OCI-LY7 (cell line): ENCODE results near the gene SPSB1. TPM values are rescaled to one million over a fixed set of nuclear protein-coding genes. Genes with fewer than 3 reads are reported as not detected.

Experiments
- BruUV-seq: library from RNA; stranded (reverse); fragments of 400-500 nt; replicated peaks from 2 replicates; lab custom pipeline; 2021; lab: Mats Ljungman, UMichigan
- CTCF ChIA-PET: fragments of 300-600 bp; sonication (Branson Sonifier 250); formaldehyde crosslinking; loops from one replicate; lab custom pipeline; 2022; ENCODE audit warnings: antibody characterized with exemption; ENCODE audit not compliant: unreplicated experiment; lab: Charles Lee
- POLR2A ChIA-PET: fragments of 300-600 bp; sonication (Branson Sonifier 250); formaldehyde crosslinking; loops from one replicate; lab custom pipeline; 2022; ENCODE audit warnings: antibody characterized with exemption; lab: Charles Lee
- DNase-seq: peaks from one replicate; pipeline ENCODE4 v3.0.0-alpha.2; 2015; ENCODE audit warnings: low spot score
- H2AFZ ChIP-seq: fragments of 200-600 bp; sonication (generic), shearing (Covaris generic); 2 replicates; pipeline ENCODE4 v1.6.1; 2014; ENCODE audit warnings: mild to moderate bottlenecking, antibody characterized with exemption, low read length, moderate library complexity
- H3K27ac ChIP-seq: fragments of 200-600 bp; sonication (generic); 2 replicates; pipeline ENCODE4 v1.5.1; 2014; ENCODE audit warnings: mixed run types, low read depth, mild to moderate bottlenecking, moderate library complexity, low read length, inconsistent platforms; ENCODE audit not compliant: poor library complexity, severe bottlenecking
- H3K36me3 ChIP-seq: fragments of 200-600 bp; sonication (generic); 2 replicates; pipeline ENCODE4 v1.6.1; 2014; ENCODE audit warnings: mild to moderate bottlenecking, antibody characterized with exemption, low read length, moderate library complexity, mixed read lengths; ENCODE audit not compliant: insufficient read depth
- H3K4me1 ChIP-seq: fragments of 200-600 bp; sonication (generic); 2 replicates; pipeline ENCODE4 v1.5.1; 2014; ENCODE audit warnings: mild to moderate bottlenecking, low read length; ENCODE audit not compliant: insufficient read depth, poor library complexity, severe bottlenecking
- H3K4me2 ChIP-seq: fragments of 200-600 bp; sonication (generic); 2 replicates; pipeline ENCODE4 v1.6.1; 2014; ENCODE audit warnings: mild to moderate bottlenecking, low read length
- H3K4me3 ChIP-seq: fragments of 200-600 bp; sonication (generic); 2 replicates; pipeline ENCODE4 v1.5.1; 2014; ENCODE audit warnings: mild to moderate bottlenecking, low read depth, low read length; ENCODE audit not compliant: poor library complexity, severe bottlenecking
- H3K79me2 ChIP-seq: fragments of 200-600 bp; sonication (generic); 2 replicates; pipeline ENCODE4 v1.6.1; 2016; ENCODE audit warnings: low read depth, mild to moderate bottlenecking, low read length, moderate library complexity, mixed read lengths; ENCODE audit not compliant: insufficient read depth
- H3K9me2 ChIP-seq: fragments of 200-600 bp; sonication (generic); 2 replicates; pipeline ENCODE4 v1.6.1; 2016; ENCODE audit warnings: mild to moderate bottlenecking, low read length, mixed read lengths; ENCODE audit not compliant: insufficient read depth
- H3K9me3 ChIP-seq: fragments of 200-600 bp; sonication (generic); 2 replicates; pipeline ENCODE4 v1.6.1; 2014; ENCODE audit warnings: mild to moderate bottlenecking, mixed run types, low read length, mixed read lengths
- H4K20me1 ChIP-seq: fragments of 200-600 bp; sonication (generic); 2 replicates; pipeline ENCODE4 v1.6.1; 2014; ENCODE audit warnings: mild to moderate bottlenecking, antibody characterized with exemption, low read length, moderate library complexity, mixed read lengths; ENCODE audit not compliant: insufficient read depth
- EZH2phosphoT487 ChIP-seq: fragments of 200-600 bp; sonication (generic); IDR thresholded peaks from 2 replicates; pipeline ENCODE4 v1.6.1; 2018; ENCODE audit warnings: low read depth, borderline replicate concordance, mild to moderate bottlenecking, mixed run types, antibody characterized with exemption, low read length, moderate library complexity, mixed read lengths
- intact Hi-C: fragments of 100-400 bp; cut with micrococcal nuclease; formaldehyde crosslinking; loops from one replicate; pipeline ENCODE4 v1.10.0; 2022; ENCODE audit not compliant: unreplicated experiment
- total RNA-seq, 2 experiments: library from RNA; depleted of rRNA in 1 of 2; stranded (reverse); fragments of >200 nt in 1 of 2; shearing (Covaris generic) in 1 of 2; gene quantifications; 2 replicates each; pipeline ENCODE4 v1.2.3, GENCODE V29; 2014 to 2022
- TF ChIP-seq, protein P1 (sequence below): fragments of 200-600 bp; sonication (generic); conservative IDR thresholded peaks from 2 replicates; pipeline ENCODE4 v1.5.1; 2014; ENCODE audit warnings: mild to moderate bottlenecking, antibody characterized with exemption, low read length, moderate library complexity, mixed read lengths

SPSB1 gene
- total RNA-seq, 2 experiments from 2014 or later = 1.2 to 14.0 TPM

DNA sequence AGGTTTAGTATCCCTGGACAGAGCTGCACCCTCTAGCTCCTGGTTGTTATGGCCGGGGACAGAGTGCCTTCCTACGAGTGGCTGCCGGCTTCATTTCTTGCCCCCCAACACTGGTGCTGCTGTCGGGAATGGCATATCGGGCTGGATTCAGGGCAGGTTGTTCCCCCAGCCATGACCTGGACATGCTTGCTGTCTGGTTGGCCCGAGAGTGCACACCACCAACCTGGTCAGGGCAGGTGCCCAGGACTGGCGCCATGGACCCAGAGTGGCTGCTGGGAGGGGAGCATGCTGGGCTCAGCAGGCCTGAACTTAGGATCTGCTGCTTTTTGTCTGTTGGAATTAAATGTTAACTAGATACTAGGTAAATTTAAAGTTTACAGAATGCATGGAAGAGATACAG lies 36.4 kb upstream of the SPSB1 start:
- TF ChIP-seq EZH2phosphoT487 = no peak
- TF ChIP-seq, protein P1, sequence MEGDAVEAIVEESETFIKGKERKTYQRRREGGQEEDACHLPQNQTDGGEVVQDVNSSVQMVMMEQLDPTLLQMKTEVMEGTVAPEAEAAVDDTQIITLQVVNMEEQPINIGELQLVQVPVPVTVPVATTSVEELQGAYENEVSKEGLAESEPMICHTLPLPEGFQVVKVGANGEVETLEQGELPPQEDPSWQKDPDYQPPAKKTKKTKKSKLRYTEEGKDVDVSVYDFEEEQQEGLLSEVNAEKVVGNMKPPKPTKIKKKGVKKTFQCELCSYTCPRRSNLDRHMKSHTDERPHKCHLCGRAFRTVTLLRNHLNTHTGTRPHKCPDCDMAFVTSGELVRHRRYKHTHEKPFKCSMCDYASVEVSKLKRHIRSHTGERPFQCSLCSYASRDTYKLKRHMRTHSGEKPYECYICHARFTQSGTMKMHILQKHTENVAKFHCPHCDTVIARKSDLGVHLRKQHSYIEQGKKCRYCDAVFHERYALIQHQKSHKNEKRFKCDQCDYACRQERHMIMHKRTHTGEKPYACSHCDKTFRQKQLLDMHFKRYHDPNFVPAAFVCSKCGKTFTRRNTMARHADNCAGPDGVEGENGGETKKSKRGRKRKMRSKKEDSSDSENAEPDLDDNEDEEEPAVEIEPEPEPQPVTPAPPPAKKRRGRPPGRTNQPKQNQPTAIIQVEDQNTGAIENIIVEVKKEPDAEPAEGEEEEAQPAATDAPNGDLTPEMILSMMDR = no peak
- Histone ChIP-seq H3K27ac (no peak overlapping the region), H2AFZ (no peak overlapping the region), H3K36me3 (no peaks in the 10 kb centered on the region), H3K4me1 (no peaks in the 10 kb centered on the region), H3K9me2 (no peaks in the 10 kb centered on the region), H3K9me3 (peaks cover 18% of the 10 kb centered on the region), H3K79me2 (no peaks in the 10 kb centered on the region), H3K4me3 (no peak overlapping the region), H4K20me1 (no peaks in the 10 kb centered on the region), H3K4me2 (no peak overlapping the region)
- intact Hi-C loops = no loop called here
- ChIA-PET CTCF (no interaction called here), POLR2A (interaction anchor here (0.5 kb wide), 1 partner anchor 259 kb away, joined by 3 read pairs; no protein-coding TSS in a partner anchor)
- no peak for DNase-seq
- no TSS peak for BruUV-seq

GRCh38 chr1:9257851-9258250 lies 34.8 kb upstream of the SPSB1 start:
- Histone ChIP-seq H3K27ac (no peak overlapping the region), H3K9me2 (no peaks in the 10 kb centered on the region), H3K4me2 (no peak overlapping the region), H3K4me1 (no peaks in the 10 kb centered on the region), H3K79me2 (no peaks in the 10 kb centered on the region), H4K20me1 (no peaks in the 10 kb centered on the region), H3K4me3 (no peak overlapping the region), H3K36me3 (no peaks in the 10 kb centered on the region), H3K9me3 (peaks cover 18% of the 10 kb centered on the region), H2AFZ (no peak overlapping the region)
- CTCF ChIA-PET = no interaction called here
- TF ChIP-seq, protein P1 = no peak
- TF ChIP-seq EZH2phosphoT487 = no peak
- DNase-seq = no peak
- POLR2A ChIA-PET = no interaction called here
- intact Hi-C loops = no loop called here
- no TSS peak for BruUV-seq

GRCh38 chr1:9258629-9259028 lies 34.1 kb upstream of the SPSB1 start:
- Histone ChIP-seq H3K4me1 (no peaks in the 10 kb centered on the region), H3K27ac (no peak overlapping the region), H3K4me2 (no peak overlapping the region), H3K4me3 (no peak overlapping the region), H3K9me3 (peaks cover 18% of the 10 kb centered on the region), H2AFZ (no peak overlapping the region), H3K79me2 (no peaks in the 10 kb centered on the region), H4K20me1 (no peaks in the 10 kb centered on the region), H3K9me2 (no peaks in the 10 kb centered on the region), H3K36me3 (no peaks in the 10 kb centered on the region)
- no peak for TF ChIP-seq EZH2phosphoT487
- TF ChIP-seq, protein P1 = no peak
- BruUV-seq = no TSS peak
- intact Hi-C loops = no loop called here
- ChIA-PET POLR2A (no interaction called here), CTCF (no interaction called here)
- DNase-seq = no peak
